Fibroblast of skin of back (primary cell): ENCODE results near the gene RRAS2.
"Not testable (repeated sequence)": the region's sequence is repeated elsewhere in the genome, so short reads cannot be mapped to it uniquely, and the experiment has no call there.

ENCODE experiments used
- DNase-seq: peaks from one replicate; pipeline ENCODE4 v3.0.0-alpha.2; 2013

Gene RRAS2

GRCh38 chr11:14255238-14255534, 103.8 kb downstream of the RRAS2 start:
- DNase-seq: no peak

GRCh38 chr11:14254533-14255237, 104.3 kb downstream of the RRAS2 start:
- no peak for DNase-seq

DNA sequence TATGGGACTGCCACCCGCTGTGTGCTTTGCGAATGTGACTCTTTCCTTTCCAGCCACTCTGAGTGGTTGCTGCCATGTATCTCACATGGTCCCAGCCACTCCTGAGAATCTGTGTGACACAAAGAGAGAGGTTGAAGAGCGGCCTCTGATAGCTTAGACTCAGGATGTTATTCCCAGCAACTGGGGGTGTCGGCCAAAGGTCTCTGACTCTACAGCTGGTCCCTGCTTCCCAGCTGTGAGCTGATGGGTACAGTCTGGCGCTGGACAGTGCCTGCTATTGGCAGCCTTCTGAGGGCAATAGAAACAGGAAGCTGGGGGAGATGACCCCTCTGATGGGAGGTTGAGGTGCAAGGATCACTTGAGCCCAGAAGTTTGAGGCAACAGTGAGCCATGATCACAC, 105.1 kb downstream of the RRAS2 start:
- DNase-seq: no peak

DNA sequence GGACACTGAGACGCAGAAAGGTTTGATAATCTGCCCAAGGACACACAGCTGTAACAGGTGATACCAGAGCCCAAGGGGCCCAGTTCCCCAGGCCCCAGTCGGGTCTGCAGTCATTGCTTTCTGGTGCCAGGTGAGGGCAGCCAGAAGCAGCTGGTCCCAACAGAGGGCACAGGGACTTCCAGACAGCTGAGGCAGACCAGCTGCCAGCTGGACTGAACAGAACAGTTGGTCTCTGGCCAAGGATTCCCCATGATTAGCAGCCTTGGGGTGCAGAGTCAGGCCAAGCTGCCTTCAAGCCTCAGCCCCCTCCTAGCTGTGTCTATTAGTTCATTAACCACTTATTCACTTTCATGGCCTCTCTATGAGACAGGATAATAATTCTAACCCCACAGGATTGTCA, 105.6 kb downstream of the RRAS2 start:
- DNase-seq: no peak

GRCh38 chr11:14252501-14252900, 106.5 kb downstream of the RRAS2 start:
- not testable (repeated sequence) for DNase-seq

- DNase-seq: no peak
Observed at GRCh38 chr11:14251754-14252153, 107.2 kb downstream of the RRAS2 start.

GRCh38 chr11:14249121-14249963, 109.6 kb downstream of the RRAS2 start:
- peak; percentile 53 for DNase-seq

GRCh38 chr11:14248580-14248981, 110.4 kb downstream of the RRAS2 start:
- no peak for DNase-seq

DNA sequence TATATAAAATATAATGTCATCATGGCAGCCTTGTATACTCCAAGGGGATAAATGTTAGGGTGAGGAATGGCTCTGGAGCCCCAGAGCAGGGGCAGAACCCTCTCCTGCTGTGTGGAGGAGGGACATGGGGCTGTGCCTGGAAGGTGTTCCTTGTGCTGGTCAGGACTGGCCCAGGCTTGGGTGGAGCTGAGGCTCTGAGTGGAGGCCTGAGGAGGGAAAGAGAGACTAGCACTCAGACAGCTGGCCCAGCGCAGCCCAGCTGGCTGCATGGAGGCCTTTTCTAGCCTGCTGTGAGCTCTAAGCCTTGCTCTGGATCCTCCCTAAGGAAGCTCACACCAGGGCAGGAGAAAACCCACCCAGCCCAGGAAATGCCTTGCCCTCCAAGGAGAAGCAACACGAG, 113.5 kb downstream of the RRAS2 start:
- no peak for DNase-seq

- no peak for DNase-seq
Observed at GRCh38 chr11:14244926-14245325, 114.1 kb downstream of the RRAS2 start.

DNA sequence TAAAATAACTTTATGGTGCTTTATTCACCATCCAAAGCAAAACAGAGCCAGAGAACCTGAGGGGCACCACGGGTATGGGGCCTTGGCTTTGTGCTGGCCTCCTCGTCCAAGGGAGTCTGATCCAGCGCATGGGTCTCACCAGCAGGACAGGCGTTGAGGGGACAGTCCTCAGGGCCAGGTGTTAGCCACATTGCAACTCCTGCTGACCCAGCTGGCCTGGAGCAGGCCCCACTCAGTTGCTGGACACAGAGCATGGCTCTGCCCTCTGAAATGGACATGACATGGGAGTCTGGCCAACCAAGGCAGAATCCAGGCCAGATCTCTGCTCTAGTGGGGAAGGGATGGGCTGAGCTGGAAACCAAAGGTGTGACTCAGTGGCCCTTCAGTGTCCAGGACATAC, 116.2 kb downstream of the RRAS2 start:
- no peak for DNase-seq

DNA sequence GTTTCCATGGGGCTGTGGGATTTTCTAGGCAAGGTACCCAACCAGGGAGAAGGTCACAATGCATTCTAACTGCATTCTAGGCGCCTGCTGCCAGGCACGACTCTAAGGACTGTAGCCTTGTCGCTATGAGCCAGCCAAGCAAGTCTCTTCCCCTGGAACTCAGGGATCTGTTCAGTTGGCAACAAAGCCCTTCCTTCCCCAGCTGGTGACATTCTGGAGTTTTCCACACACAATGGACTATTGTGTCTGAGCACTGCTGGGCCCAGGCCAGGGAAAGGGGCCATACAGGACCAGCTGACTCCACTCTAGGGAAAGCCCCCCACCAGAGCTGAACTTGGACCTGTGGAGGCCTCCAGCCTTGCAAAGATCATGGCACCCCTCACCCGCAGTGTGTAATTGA, 116.8 kb downstream of the RRAS2 start:
- DNase-seq: no peak

DNA sequence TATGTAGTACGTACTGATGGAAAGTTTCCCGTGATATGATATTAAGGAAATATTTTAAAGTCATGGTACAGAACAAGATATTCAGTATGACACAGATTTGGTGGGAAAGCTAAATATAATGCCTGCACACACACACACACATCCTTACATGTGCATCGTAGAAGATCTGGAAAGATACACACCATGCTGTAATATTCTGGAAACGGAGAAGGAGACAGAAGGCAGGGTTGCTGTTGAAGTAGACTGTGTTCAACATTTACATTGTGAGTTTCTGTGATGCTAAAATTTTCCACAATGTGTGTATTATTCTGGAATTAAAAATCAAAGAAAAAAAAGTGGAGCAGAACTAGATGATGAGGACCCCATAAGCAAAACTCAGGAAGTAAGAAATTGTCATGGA, 118.0 kb downstream of the RRAS2 start:
- no peak for DNase-seq

- DNase-seq: no peak
Observed at GRCh38 chr11:14240221-14240620, 118.8 kb downstream of the RRAS2 start.

- no peak for DNase-seq
Observed at GRCh38 chr11:14237444-14237961, 121.5 kb downstream of the RRAS2 start.

DNA sequence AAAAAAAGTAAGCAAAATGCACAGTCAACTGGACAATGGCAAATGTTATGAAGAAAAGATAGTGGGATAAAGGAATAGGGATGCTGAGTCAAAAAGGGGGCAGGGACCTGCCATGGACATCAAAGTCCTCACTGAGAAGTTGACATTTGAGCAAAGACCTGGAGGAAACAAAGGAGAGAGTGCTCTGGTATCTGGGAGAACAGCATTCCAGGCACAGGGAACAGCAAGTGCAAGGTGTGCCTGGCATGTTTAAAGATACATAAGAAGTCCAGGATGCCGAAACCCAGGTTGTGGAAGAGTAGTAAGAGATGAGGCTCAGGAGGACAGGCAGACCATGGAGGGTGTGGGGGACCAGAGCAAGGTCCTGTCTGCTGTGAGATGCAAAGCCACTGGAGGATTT, 123.3 kb downstream of the RRAS2 start:
- no peak for DNase-seq

DNA sequence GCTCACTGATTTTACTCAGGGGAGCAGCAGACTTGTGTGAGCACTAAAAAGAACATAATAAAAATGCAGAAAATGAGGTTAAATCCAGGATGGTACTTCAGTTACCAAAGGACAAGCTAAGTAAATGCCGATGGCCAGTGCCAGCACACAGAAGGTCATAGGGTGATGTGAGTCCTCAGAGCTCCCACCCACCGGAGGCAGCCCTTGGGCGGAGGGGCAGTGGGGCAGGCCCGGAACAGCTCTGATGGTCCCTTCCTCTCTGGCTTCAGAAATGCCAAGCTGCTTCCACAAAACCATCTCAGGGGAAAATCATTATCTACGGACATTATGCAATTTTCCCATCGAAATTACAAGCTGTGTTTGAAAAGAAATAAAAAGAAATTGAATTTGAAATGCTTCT, 124.5 kb downstream of the RRAS2 start:
- DNase-seq: no peak

- no peak for DNase-seq
Observed at GRCh38 chr11:14232652-14233051, 126.3 kb downstream of the RRAS2 start.

DNA sequence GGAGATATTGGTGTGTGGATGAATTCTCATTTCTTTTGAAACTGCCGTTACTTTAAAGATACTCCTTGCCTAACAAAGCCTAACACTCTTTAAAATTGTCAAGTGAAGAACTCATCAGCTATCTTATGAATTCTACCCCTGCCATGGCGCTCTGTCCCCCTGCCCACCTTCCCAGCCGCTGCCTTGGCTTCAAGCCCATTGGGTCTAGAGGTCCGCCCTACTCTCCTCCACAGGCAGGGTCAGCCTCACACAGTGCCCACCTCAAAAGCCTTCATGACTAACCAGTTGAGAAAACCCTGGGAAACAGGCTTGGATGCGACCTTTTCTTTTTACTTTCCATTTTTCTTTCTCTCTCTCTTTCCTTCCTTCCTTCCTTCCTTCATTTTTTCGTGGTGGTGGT, 128.6 kb downstream of the RRAS2 start:
- DNase-seq: no peak

DNA sequence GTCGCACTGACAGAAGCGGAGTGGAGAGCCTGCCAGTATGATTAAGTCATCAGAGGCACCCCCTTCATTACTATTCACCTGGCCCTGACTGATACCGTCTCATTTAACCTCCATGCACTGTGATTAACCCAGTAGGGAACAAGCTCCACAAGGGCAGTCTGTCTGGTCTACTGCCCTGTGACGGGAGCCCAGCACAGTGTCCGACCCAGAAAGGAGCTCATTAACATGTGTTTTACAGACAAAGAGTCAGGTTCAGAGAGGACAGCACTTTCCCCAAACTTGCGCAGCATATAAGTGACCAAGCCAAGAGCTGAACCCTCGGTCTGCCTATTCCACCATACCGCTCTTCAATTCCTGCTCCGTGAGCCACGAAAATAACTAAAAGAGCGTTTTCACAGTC, 129.5 kb downstream of the RRAS2 start:
- DNase-seq: no peak

DNA sequence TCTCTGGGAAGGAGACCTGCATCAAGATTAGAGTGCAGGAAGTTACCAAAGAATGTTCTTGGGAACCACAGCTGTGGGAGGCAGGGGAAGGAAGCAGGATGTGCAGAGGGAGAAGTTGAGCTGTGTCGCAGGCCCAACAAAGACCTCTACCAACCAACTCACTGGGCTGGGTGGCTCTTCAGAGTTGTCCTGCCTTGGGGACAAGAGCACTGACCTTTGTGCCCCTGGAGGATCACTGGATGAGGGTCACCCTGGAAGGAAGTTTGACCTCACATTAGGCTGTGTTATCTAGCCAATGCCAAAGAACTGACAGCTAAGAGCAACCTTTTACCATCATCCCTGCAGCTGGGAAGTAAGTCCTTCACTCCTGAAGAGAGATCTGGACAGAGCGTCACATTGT, 130.6 kb downstream of the RRAS2 start:
- no peak for DNase-seq
